Neural progenitor cell (in vitro differentiated cells): ENCODE data around the gene SH3PXD2B. TPM values are rescaled to one million over a fixed set of nuclear protein-coding genes. Genes with fewer than 3 reads are reported as not detected.

Experiments
- DNase-seq: peaks from one replicate; pipeline ENCODE4 v3.0.0-alpha.2; 2016; ENCODE audit warnings: low spot score
- H2AFZ ChIP-seq: fragments of 200-600 bp; sonication (generic); replicated peaks from 2 replicates; pipeline ENCODE4 v1.6.1; 2016; ENCODE audit warnings: antibody characterized with exemption
- H3F3A ChIP-seq: fragments of 200-600 bp; sonication (generic); 2 replicates; pipeline ENCODE4 v1.6.1; 2016; ENCODE audit warnings: antibody characterized with exemption, low read depth
- H3K27ac ChIP-seq: fragments of 200-600 bp; sonication (generic); 2 replicates; pipeline ENCODE4 v1.5.1; 2016; ENCODE audit warnings: mild to moderate bottlenecking
- H3K27me3 ChIP-seq: fragments of 200-600 bp; sonication (generic); 2 replicates; pipeline ENCODE4 v1.6.1; 2016; ENCODE audit warnings: mild to moderate bottlenecking, moderate library complexity
- H3K36me3 ChIP-seq: fragments of 200-600 bp; sonication (generic); 2 replicates; pipeline ENCODE4 v1.5.1; 2016
- H3K4me1 ChIP-seq: fragments of 200-600 bp; sonication (generic); 2 replicates; pipeline ENCODE4 v1.6.1; 2016; ENCODE audit warnings: mixed run types
- H3K4me2 ChIP-seq: fragments of 200-600 bp; sonication (generic); 2 replicates; pipeline ENCODE4 v1.6.1; 2016
- H3K4me3 ChIP-seq: fragments of 200-600 bp; sonication (generic); 2 replicates; pipeline ENCODE4 v1.5.1; 2016
- H3K79me2 ChIP-seq: fragments of 200-600 bp; sonication (generic); 2 replicates; pipeline ENCODE4 v1.6.1; 2016; ENCODE audit warnings: low read depth
- H3K9ac ChIP-seq: fragments of 200-600 bp; sonication (generic); 2 replicates; pipeline ENCODE4 v1.6.1; 2016
- H3K9me3 ChIP-seq: fragments of 200-600 bp; sonication (generic); 2 replicates; pipeline ENCODE4 v1.5.1; 2016; ENCODE audit warnings: low read depth
- H4K20me1 ChIP-seq: fragments of 200-600 bp; sonication (generic); 2 replicates; pipeline ENCODE4 v1.6.1; 2016; ENCODE audit warnings: low read depth
- H3K27ac Mint-ChIP-seq: 3 replicates; pipeline ENCODE4 v1.8.0; 2021; ENCODE audit warnings: mixed read lengths
- H3K27me3 Mint-ChIP-seq: 2 replicates; pipeline ENCODE4 v1.8.0; 2022; ENCODE audit warnings: low read depth, mild to moderate bottlenecking, inconsistent platforms, moderate library complexity, mixed read lengths; ENCODE audit not compliant: insufficient read depth
- H3K36me3 Mint-ChIP-seq: 3 replicates; pipeline ENCODE4 v1.8.0; 2021; ENCODE audit warnings: mixed read lengths
- H3K4me1 Mint-ChIP-seq: 3 replicates; pipeline ENCODE4 v1.8.0; 2021; ENCODE audit warnings: mixed read lengths
- H3K4me3 Mint-ChIP-seq: 3 replicates; pipeline ENCODE4 v1.8.0; 2021; ENCODE audit warnings: mild to moderate bottlenecking, moderate library complexity, mixed read lengths
- H3K9me3 Mint-ChIP-seq: 3 replicates; pipeline ENCODE4 v1.8.0; 2020; ENCODE audit warnings: mixed read lengths
- CTCF ChIP-seq: fragments of 200-600 bp; sonication (generic); IDR thresholded peaks from 2 replicates; pipeline ENCODE4 v1.5.1; 2017; ENCODE audit warnings: antibody characterized with exemption, mild to moderate bottlenecking
- EZH2 ChIP-seq: fragments of 200-600 bp; sonication (generic); IDR thresholded peaks from 2 replicates; pipeline ENCODE4 v1.6.1; 2017; ENCODE audit warnings: antibody characterized with exemption, mild to moderate bottlenecking, moderate library complexity
- EZH2phosphoT487 ChIP-seq: fragments of 200-600 bp; sonication (generic); IDR thresholded peaks from 2 replicates; pipeline ENCODE4 v1.6.1; 2017; ENCODE audit warnings: antibody characterized with exemption
- total RNA-seq: library from RNA; depleted of rRNA; stranded (reverse); fragments of >200 nt; gene quantifications from 2 replicates; pipeline ENCODE4 v1.2.3, GENCODE V29; 2015; ENCODE audit warnings: low replicate concordance

Gene SH3PXD2B
- total RNA-seq, 1 donor from 2014 or later = 27.3 TPM

DNA sequence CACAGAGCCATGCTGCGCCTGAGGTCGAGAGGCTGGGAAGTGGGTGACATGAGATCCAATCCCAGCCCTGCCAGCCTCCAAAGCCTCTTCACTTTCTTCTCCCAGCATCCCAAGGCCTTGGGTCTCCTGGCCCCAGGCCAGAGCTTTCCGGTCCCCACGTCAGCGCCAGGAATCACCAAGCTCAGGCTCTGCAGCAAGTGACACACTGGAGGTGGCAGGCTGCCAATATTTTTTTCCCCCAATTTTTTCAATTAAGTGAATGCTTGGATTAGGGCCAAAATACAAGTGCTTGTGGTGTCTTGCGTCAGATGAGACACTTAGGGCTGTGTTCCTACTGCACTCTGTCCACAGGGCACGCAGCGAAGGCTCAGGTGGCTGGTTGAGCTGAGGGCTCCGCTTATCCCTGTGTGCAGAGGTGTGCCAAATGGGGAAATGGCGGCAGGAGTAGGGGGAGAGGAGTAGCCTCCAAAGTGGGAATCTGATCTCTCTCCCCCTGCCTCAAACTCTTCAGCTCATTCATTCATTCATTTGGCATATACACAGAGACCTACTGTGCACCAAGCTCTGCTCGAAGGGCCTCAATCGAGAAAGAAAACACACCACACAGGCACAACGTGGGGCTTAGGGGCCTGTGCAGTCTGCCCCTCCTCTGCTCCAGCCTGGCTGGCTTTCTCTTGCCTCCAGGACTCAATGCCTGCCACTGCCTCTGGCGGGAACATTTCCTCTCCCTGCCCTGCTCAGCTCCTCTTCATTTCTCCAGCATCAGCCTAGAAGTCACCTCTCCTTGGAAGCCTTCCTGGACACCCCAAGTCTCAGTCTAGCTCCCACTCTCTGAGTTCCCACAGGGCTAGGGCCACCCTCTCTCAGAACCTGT is 16.6 kb downstream of the SH3PXD2B start:
- H3K4me1 Mint-ChIP-seq = peaks cover 16% of the 10 kb centered on the region
- H2AFZ ChIP-seq = no peak overlapping the region
- H3K9ac ChIP-seq = no peak overlapping the region
- H3K4me3 ChIP-seq = no peak overlapping the region
- H3K4me2 ChIP-seq = no peak overlapping the region
- no peak overlapping the region for H3K4me3 Mint-ChIP-seq
- peaks cover 5% of the 10 kb centered on the region for H3K27me3 Mint-ChIP-seq
- no peaks in the 10 kb centered on the region for H3F3A ChIP-seq
- no peaks in the 10 kb centered on the region for H3K9me3 Mint-ChIP-seq
- no peak for TF ChIP-seq CTCF
- TF ChIP-seq EZH2phosphoT487 = no peak
- no peak for TF ChIP-seq EZH2
- H3K27ac Mint-ChIP-seq = peak overlapping the region; percentile 93
- H3K36me3 Mint-ChIP-seq = peaks cover 6% of the 10 kb centered on the region
- H4K20me1 ChIP-seq = peaks cover 97% of the 10 kb centered on the region
- H3K9me3 ChIP-seq = no peaks in the 10 kb centered on the region
- no peaks in the 10 kb centered on the region for H3K27me3 ChIP-seq
- H3K79me2 ChIP-seq = peaks cover 90% of the 10 kb centered on the region
- no peaks in the 10 kb centered on the region for H3K36me3 ChIP-seq
- H3K27ac ChIP-seq = no peak overlapping the region
- H3K4me1 ChIP-seq = peaks cover 7% of the 10 kb centered on the region
- no peak for DNase-seq

DNA sequence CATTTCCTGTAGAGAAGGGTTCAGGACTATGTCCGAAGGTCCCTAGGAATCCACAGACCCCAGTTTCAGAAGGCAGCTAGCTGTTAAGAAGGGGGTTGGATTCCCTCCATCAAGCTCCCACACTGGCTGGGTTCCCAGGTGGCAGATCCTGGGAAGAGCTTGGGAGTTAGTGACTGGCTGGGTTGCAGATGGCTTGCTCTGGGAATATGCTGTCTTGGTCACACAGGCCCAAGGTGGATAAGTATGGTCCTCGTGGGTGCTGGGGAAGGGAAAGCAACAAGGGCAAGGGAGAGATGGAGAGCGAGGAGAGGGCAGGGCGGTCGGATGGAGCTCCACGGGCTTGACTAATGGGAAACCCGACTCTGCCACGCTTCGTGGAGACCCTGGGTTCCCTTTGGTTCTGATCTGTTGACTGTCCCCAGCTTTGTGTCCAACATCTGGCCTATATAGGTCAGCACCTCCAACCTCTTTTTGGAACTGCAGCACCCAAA is 17.4 kb downstream of the SH3PXD2B start:
- Histone ChIP-seq H3K4me2 (no peak overlapping the region), H3K9me3 (no peaks in the 10 kb centered on the region), H4K20me1 (peaks cover 97% of the 10 kb centered on the region), H3K27me3 (no peaks in the 10 kb centered on the region), H3K36me3 (no peaks in the 10 kb centered on the region), H2AFZ (no peak overlapping the region), H3K4me1 (peaks cover 7% of the 10 kb centered on the region), H3K4me3 (no peak overlapping the region), H3K27ac (no peak overlapping the region), H3K9ac (no peak overlapping the region), H3F3A (no peaks in the 10 kb centered on the region), H3K79me2 (peaks cover 90% of the 10 kb centered on the region)
- no peak for DNase-seq
- Mint-ChIP-seq H3K36me3 (peaks cover 8% of the 10 kb centered on the region), H3K9me3 (no peaks in the 10 kb centered on the region), H3K27me3 (peaks cover 5% of the 10 kb centered on the region), H3K4me1 (peaks cover 16% of the 10 kb centered on the region), H3K4me3 (no peak overlapping the region), H3K27ac (peak overlapping the region; percentile 8)
- TF ChIP-seq EZH2phosphoT487 = no peak

DNA sequence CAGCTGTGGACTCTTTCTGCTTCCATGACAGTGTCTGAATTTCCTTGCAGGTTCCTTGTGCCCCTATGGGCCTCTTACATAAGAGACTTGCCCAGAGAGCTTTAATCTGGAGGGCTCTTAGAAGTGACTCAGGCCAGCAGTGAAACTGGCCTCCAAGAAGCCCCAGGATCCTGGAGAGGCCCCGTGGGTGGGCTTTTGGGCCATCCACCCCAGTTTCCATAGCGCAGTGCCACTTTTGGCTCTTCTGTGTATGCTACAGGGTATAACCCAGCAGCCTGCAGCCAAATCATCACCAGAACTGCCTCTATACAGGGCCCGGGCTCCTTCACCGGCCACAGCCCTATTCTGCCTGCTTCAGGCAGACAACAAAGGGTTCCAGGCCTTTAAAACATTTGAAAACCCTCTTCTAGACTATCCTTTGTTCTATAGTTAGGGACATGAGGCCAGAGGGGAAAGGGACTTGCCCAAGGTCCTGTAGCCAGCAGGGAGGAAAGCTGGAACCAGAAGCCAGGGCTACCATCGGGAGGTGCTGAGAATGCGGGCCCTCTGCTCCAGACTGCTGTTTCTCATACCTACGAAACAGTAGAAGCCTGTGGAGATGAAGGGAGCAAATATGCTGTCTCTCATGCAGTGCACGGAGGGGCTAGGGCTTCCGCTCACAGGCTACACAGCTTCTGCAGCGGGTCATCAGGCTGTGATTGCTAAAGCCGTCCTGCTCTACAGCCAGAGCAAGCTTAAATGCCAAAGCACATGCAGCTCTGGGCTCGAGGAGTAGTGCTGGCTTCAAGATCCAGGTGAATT is 18.0 kb downstream of the SH3PXD2B start:
- no peak overlapping the region for H3K4me3 ChIP-seq
- no peak overlapping the region for H3K27ac ChIP-seq
- no peak overlapping the region for H3K4me3 Mint-ChIP-seq
- H3K9ac ChIP-seq = no peak overlapping the region
- H3F3A ChIP-seq = no peaks in the 10 kb centered on the region
- H3K79me2 ChIP-seq = peaks cover 90% of the 10 kb centered on the region
- peaks cover 97% of the 10 kb centered on the region for H4K20me1 ChIP-seq
- DNase-seq = no peak
- H3K4me1 ChIP-seq = peaks cover 7% of the 10 kb centered on the region
- no peak overlapping the region for H3K27ac Mint-ChIP-seq
- H3K4me1 Mint-ChIP-seq = peaks cover 16% of the 10 kb centered on the region
- H3K4me2 ChIP-seq = no peak overlapping the region
- H3K9me3 Mint-ChIP-seq = no peaks in the 10 kb centered on the region
- no peaks in the 10 kb centered on the region for H3K36me3 ChIP-seq
- H3K27me3 ChIP-seq = no peaks in the 10 kb centered on the region
- TF ChIP-seq EZH2 = no peak
- no peaks in the 10 kb centered on the region for H3K9me3 ChIP-seq
- H2AFZ ChIP-seq = no peak overlapping the region
- peaks cover 13% of the 10 kb centered on the region for H3K36me3 Mint-ChIP-seq
- H3K27me3 Mint-ChIP-seq = peaks cover 5% of the 10 kb centered on the region

GRCh38 chr5:172435362-172436077 is 18.8 kb downstream of the SH3PXD2B start:
- Mint-ChIP-seq H3K27ac (no peak overlapping the region), H3K9me3 (no peaks in the 10 kb centered on the region), H3K27me3 (peaks cover 6% of the 10 kb centered on the region), H3K4me1 (peaks cover 16% of the 10 kb centered on the region), H3K36me3 (peaks cover 16% of the 10 kb centered on the region), H3K4me3 (no peak overlapping the region)
- H2AFZ ChIP-seq = no peak overlapping the region
- H3F3A ChIP-seq = no peaks in the 10 kb centered on the region
- no peaks in the 10 kb centered on the region for H3K36me3 ChIP-seq
- no peak overlapping the region for H3K9ac ChIP-seq
- H3K4me1 ChIP-seq = peaks cover 7% of the 10 kb centered on the region
- no peak overlapping the region for H3K27ac ChIP-seq
- DNase-seq = no peak
- no peak overlapping the region for H3K4me2 ChIP-seq
- H3K9me3 ChIP-seq = no peaks in the 10 kb centered on the region
- H3K79me2 ChIP-seq = peaks cover 90% of the 10 kb centered on the region
- H3K27me3 ChIP-seq = no peaks in the 10 kb centered on the region
- peaks cover 97% of the 10 kb centered on the region for H4K20me1 ChIP-seq
- H3K4me3 ChIP-seq = no peak overlapping the region
- TF ChIP-seq CTCF = no peak
- no peak for TF ChIP-seq EZH2
- no peak for TF ChIP-seq EZH2phosphoT487
